ENCODE data around the gene PCDH19. TPM values are rescaled to one million over a fixed set of nuclear protein-coding genes. Genes with fewer than 3 reads are reported as not detected.

PCDH19 gene
- polyA plus RNA-seq, 1 donor from 2014 or later = 8.2 TPM

GRCh38 chrX:100350704-100351489, 59.2 kb downstream of the PCDH19 start:
- Histone ChIP-seq H3F3A (ENCODE audit: insufficient read depth, low read length, poor library complexity, severe bottlenecking) (no peaks in the 10 kb centered on the region), H3K9me3 (ENCODE audit: low read length) (no peaks in the 10 kb centered on the region), H3K4me2 (ENCODE audit: low read length) (no peak overlapping the region), H2AFZ (ENCODE audit: low read depth, low read length) (no peak overlapping the region), H3K9me2 (ENCODE audit: insufficient read depth, low read length) (no peaks in the 10 kb centered on the region), H3K36me3 (ENCODE audit: insufficient read depth, low read length) (no peaks in the 10 kb centered on the region), H3K79me2 (replicated peaks; ENCODE audit: insufficient read depth, low read length) (no peaks in the 10 kb centered on the region), H3K27ac (ENCODE audit: low read length) (no peak overlapping the region), H4K20me1 (ENCODE audit: insufficient read depth) (no peaks in the 10 kb centered on the region), H3K9ac (ENCODE audit: low read length) (no peak overlapping the region), H3K4me3 (ENCODE audit: low read length) (no peak overlapping the region), H3K27me3 (ENCODE audit: insufficient read depth, low read depth, low read length) (no peaks in the 10 kb centered on the region)
- TF ChIP-seq TAF1 (IDR thresholded peaks at IDR 0.05; ENCODE audit: low read depth) (no peak), POLR2AphosphoS5 (IDR thresholded peaks at IDR 0.05) (no peak), REST (IDR thresholded peaks at IDR 0.05; ENCODE audit: borderline replicate concordance) (no peak), EP300 (conservative IDR thresholded peaks at IDR 0.05; ENCODE audit: poor library complexity, severe bottlenecking) (no peak), MXI1 (conservative IDR thresholded peaks at IDR 0.05; ENCODE audit: poor library complexity, severe bottlenecking) (no peak), CTCF (IDR thresholded peaks at IDR 0.05; ENCODE audit: poor library complexity, severe bottlenecking) (no peak), RAD21 (conservative IDR thresholded peaks at IDR 0.05) (no peak), EZH2 (IDR thresholded peaks at IDR 0.05; ENCODE audit: borderline replicate concordance, insufficient read depth, low read length, poor library complexity, severe bottlenecking) (no peak), SMC3 (conservative IDR thresholded peaks at IDR 0.05; ENCODE audit: poor library complexity) (no peak)

- Histone ChIP-seq H3K9ac (ENCODE audit: low read length) (no peak overlapping the region), H3K27ac (ENCODE audit: low read length) (no peak overlapping the region), H3K9me2 (ENCODE audit: insufficient read depth, low read length) (no peaks in the 10 kb centered on the region), H2AFZ (ENCODE audit: low read depth, low read length) (no peak overlapping the region), H4K20me1 (ENCODE audit: insufficient read depth) (no peaks in the 10 kb centered on the region), H3K36me3 (ENCODE audit: insufficient read depth, low read length) (no peaks in the 10 kb centered on the region), H3K4me2 (ENCODE audit: low read length) (no peak overlapping the region), H3K27me3 (ENCODE audit: insufficient read depth, low read depth, low read length) (no peaks in the 10 kb centered on the region), H3F3A (ENCODE audit: insufficient read depth, low read length, poor library complexity, severe bottlenecking) (no peaks in the 10 kb centered on the region), H3K9me3 (ENCODE audit: low read length) (no peaks in the 10 kb centered on the region), H3K4me3 (ENCODE audit: low read length) (no peak overlapping the region), H3K79me2 (replicated peaks; ENCODE audit: insufficient read depth, low read length) (no peaks in the 10 kb centered on the region)
- no peak for TF ChIP-seq TAF1 (IDR thresholded peaks at IDR 0.05; ENCODE audit: low read depth)
- TF ChIP-seq SMC3 (conservative IDR thresholded peaks at IDR 0.05; ENCODE audit: poor library complexity) = no peak
- TF ChIP-seq MXI1 (conservative IDR thresholded peaks at IDR 0.05; ENCODE audit: poor library complexity, severe bottlenecking) = no peak
- TF ChIP-seq EZH2 (IDR thresholded peaks at IDR 0.05; ENCODE audit: borderline replicate concordance, insufficient read depth, low read length, poor library complexity, severe bottlenecking) = no peak
- TF ChIP-seq POLR2AphosphoS5 (IDR thresholded peaks at IDR 0.05) = no peak
- TF ChIP-seq REST (IDR thresholded peaks at IDR 0.05; ENCODE audit: borderline replicate concordance) = no peak
- no peak for TF ChIP-seq EP300 (conservative IDR thresholded peaks at IDR 0.05; ENCODE audit: poor library complexity, severe bottlenecking)
These were observed 60.7 kb downstream of the PCDH19 start for GRCh38 chrX:100349391-100349790.

Measured in neural cell (in vitro differentiated cells).